K562 (cell line): ENCODE measurements around the gene NT5DC1.

Experiments used
- ARNT ChIP-seq, 2 experiments: fragments of 450-650 bp; IDR thresholded peaks; 2 replicates each; pipeline ENCODE4 v1.6.1; 2016; ENCODE audit warnings: mild to moderate bottlenecking in 1 of 2
- ATF4 ChIP-seq: fragments of 450-650 bp; formaldehyde crosslinking; IDR thresholded peaks from 2 replicates; pipeline ENCODE4 v1.4.0; 2022; ENCODE audit warnings: mild to moderate bottlenecking, moderate library complexity
- CBFB ChIP-seq: sonication (generic); formaldehyde crosslinking; IDR thresholded peaks from 2 replicates; pipeline ENCODE4 v1.4.0; 2020; ENCODE audit warnings: mild to moderate bottlenecking, missing genetic modification reagents
- CBX5 ChIP-seq: IDR thresholded peaks from 2 replicates; pipeline ENCODE4 v1.6.1; 2014; ENCODE audit warnings: low read depth, borderline replicate concordance
- EZH2 ChIP-seq: IDR thresholded peaks from 2 replicates; pipeline ENCODE4 v1.6.1; 2012; ENCODE audit warnings: low read depth, mild to moderate bottlenecking, inconsistent platforms, low read length, borderline replicate concordance
- GTF2F1 ChIP-seq: IDR thresholded peaks from 2 replicates; pipeline ENCODE4 v1.6.1; 2011; ENCODE audit warnings: low read depth, low read length, improper control_type of control experiment
- KDM5B ChIP-seq: fragments of 200-600 bp; sonication (generic); IDR thresholded peaks from 2 replicates; pipeline ENCODE4 v1.6.1; 2012; ENCODE audit warnings: low read depth, mild to moderate bottlenecking, moderate library complexity, low read length, control low read depth, inconsistent platforms; ENCODE audit not compliant: insufficient replicate concordance
- KLF13 ChIP-seq: fragments of 450-650 bp; IDR thresholded peaks from 2 replicates; pipeline ENCODE4 v1.6.1; 2016; ENCODE audit warnings: missing genetic modification characterization, low read depth, mild to moderate bottlenecking, missing compliant biosample characterization, moderate library complexity, borderline replicate concordance
- RBFOX2 ChIP-seq: fragments of 200-400 bp; formaldehyde crosslinking; IDR thresholded peaks from 2 replicates; pipeline ENCODE4 v1.6.1; 2017; ENCODE audit warnings: low read depth, mild to moderate bottlenecking, low read length, moderate library complexity
- TEAD4 ChIP-seq, 2 experiments: sonication (generic) in 1 of 2; formaldehyde crosslinking in 1 of 2; IDR thresholded peaks; 2 replicates each; pipeline versions ENCODE4 v1.6.1 to v1.8.0; 2012 to 2022; ENCODE audit warnings: borderline replicate concordance in 1 of 2, inconsistent platforms in 1 of 2, low read length in 1 of 2, mild to moderate bottlenecking in 1 of 2, missing genetic modification reagents in 1 of 2
- USF1 ChIP-seq: sonication (generic); formaldehyde crosslinking; IDR thresholded peaks from 2 replicates; pipeline ENCODE4 v1.9.0; 2022; ENCODE audit warnings: mild to moderate bottlenecking, missing genetic modification reagents
- ZBTB17 ChIP-seq: fragments of 450-650 bp; formaldehyde crosslinking; IDR thresholded peaks from 2 replicates; pipeline ENCODE4 v1.4.0; 2020; ENCODE audit warnings: mild to moderate bottlenecking
- ZMIZ1 ChIP-seq, 2 experiments: fragments of 150-350 bp in 1 of 2; IDR thresholded peaks; 2 replicates each; pipeline ENCODE4 v1.6.1; 2012 to 2016; ENCODE audit warnings: low read depth in 2 of 2, low read length in 2 of 2, mild to moderate bottlenecking in 1 of 2, moderate library complexity in 1 of 2

GRCh38 chr6:116286773-116287358, 186.2 kb downstream of the NT5DC1 start:
- TF ChIP-seq TEAD4 (IDR thresholded peaks at IDR 0.05; ENCODE audit: low read length) (no peak), TEAD4 (CRISPR knock-in tag; IDR thresholded peaks at IDR 0.05; ENCODE audit: borderline replicate concordance) (no peak), CBFB (no peak), ZBTB17 (no peak), CBX5 (no peak), ZMIZ1 (IDR thresholded peaks at IDR 0.05; ENCODE audit: low read depth in 2 of 2, low read length in 2 of 2) (no peak), RBFOX2 (no peak), EZH2 (no peak), KDM5B (no peak), ARNT (IDR thresholded peaks at IDR 0.05) (no peak), GTF2F1 (no peak), ATF4 (CRISPR knock-in tag) (no peak), USF1 (CRISPR knock-in tag) (no peak), KLF13 (tag) (no peak)
